HepG2 (cell line): ENCODE results near the gene SCFD1. TPM values are rescaled to one million over a fixed set of nuclear protein-coding genes. Genes with fewer than 3 reads are reported as not detected.

ENCODE experiments used
- ARID2 ChIP-seq: sonication (generic); formaldehyde crosslinking; IDR thresholded peaks from 2 replicates; pipeline ENCODE4 v1.8.1; 2022; ENCODE audit warnings: mild to moderate bottlenecking, missing genetic modification reagents, borderline replicate concordance
- CHCHD3 ChIP-seq: sonication (generic); formaldehyde crosslinking; IDR thresholded peaks from 2 replicates; pipeline ENCODE4 v1.8.0; 2022; ENCODE audit warnings: mild to moderate bottlenecking, missing genetic modification reagents, moderate library complexity
- DR1 ChIP-seq: sonication (generic); formaldehyde crosslinking; IDR thresholded peaks from 2 replicates; pipeline ENCODE4 v1.8.0; 2021; ENCODE audit warnings: mild to moderate bottlenecking, missing genetic modification reagents, inconsistent platforms
- DZIP1 ChIP-seq: sonication (generic); formaldehyde crosslinking; IDR thresholded peaks from 2 replicates; pipeline ENCODE4 v1.5.0; 2020; ENCODE audit warnings: mild to moderate bottlenecking, missing genetic modification reagents
- ETS1 ChIP-seq: sonication (generic); formaldehyde crosslinking; IDR thresholded peaks from 2 replicates; pipeline ENCODE4 v1.4.0; 2020; ENCODE audit warnings: missing genetic modification reagents
- FOXJ3 ChIP-seq: sonication (generic); formaldehyde crosslinking; IDR thresholded peaks from 2 replicates; pipeline ENCODE4 v1.4.0; 2020; ENCODE audit warnings: missing genetic modification reagents, mild to moderate bottlenecking, borderline replicate concordance
- HDAC1 ChIP-seq: sonication (generic); formaldehyde crosslinking; IDR thresholded peaks from 2 replicates; pipeline ENCODE4 v1.5.1; 2020; ENCODE audit warnings: mild to moderate bottlenecking, missing genetic modification reagents
- HOXA3 ChIP-seq: sonication (generic); formaldehyde crosslinking; IDR thresholded peaks from 2 replicates; pipeline ENCODE4 v1.5.0; 2020; ENCODE audit warnings: missing genetic modification reagents
- MEIS2 ChIP-seq: sonication (generic); formaldehyde crosslinking; IDR thresholded peaks from 2 replicates; pipeline ENCODE4 v1.9.0; 2021; ENCODE audit warnings: mild to moderate bottlenecking, missing genetic modification reagents
- SIX1 ChIP-seq: sonication (generic); formaldehyde crosslinking; IDR thresholded peaks from 2 replicates; pipeline ENCODE4 v1.4.0; 2020; ENCODE audit warnings: missing genetic modification reagents, borderline replicate concordance
- SKI ChIP-seq: fragments of 450-650 bp; IDR thresholded peaks from one replicate; pipeline ENCODE4 v1.6.1; 2018; ENCODE audit warnings: mild to moderate bottlenecking; ENCODE audit not compliant: partially characterized antibody
- TBX3 ChIP-seq: fragments of 450-650 bp; IDR thresholded peaks from 2 replicates; pipeline ENCODE4 v1.6.1; 2017; ENCODE audit warnings: antibody characterized with exemption, mild to moderate bottlenecking, inconsistent platforms, borderline replicate concordance
- XRCC5 ChIP-seq: fragments of 200-400 bp; formaldehyde crosslinking; optimal IDR thresholded peaks from 2 replicates; pipeline ENCODE3; 2017; ENCODE audit warnings: mild to moderate bottlenecking, low read length
- ZBTB7A ChIP-seq: sonication (generic); formaldehyde crosslinking; IDR thresholded peaks from 2 replicates; pipeline ENCODE4 v1.8.0; 2022; ENCODE audit warnings: mild to moderate bottlenecking, missing genetic modification reagents
- ZNF224 ChIP-seq: sonication (generic); formaldehyde crosslinking; IDR thresholded peaks from 2 replicates; pipeline ENCODE4 v1.5.0; 2020; ENCODE audit warnings: mild to moderate bottlenecking, missing genetic modification reagents
- ZNF225 ChIP-seq: sonication (generic); formaldehyde crosslinking; IDR thresholded peaks from 2 replicates; pipeline ENCODE4 v1.4.0; 2020; ENCODE audit warnings: mild to moderate bottlenecking, missing genetic modification reagents
- ZNF33A ChIP-seq: sonication (generic); formaldehyde crosslinking; IDR thresholded peaks from 2 replicates; pipeline ENCODE4 v1.5.1; 2020; ENCODE audit warnings: missing genetic modification reagents, mild to moderate bottlenecking, moderate library complexity, borderline replicate concordance
- ZNF446 ChIP-seq: sonication (generic); formaldehyde crosslinking; IDR thresholded peaks from 2 replicates; pipeline ENCODE4 v1.5.0; 2020; ENCODE audit warnings: mild to moderate bottlenecking, missing genetic modification reagents
- ZNF484 ChIP-seq: sonication (generic); formaldehyde crosslinking; IDR thresholded peaks from 2 replicates; pipeline ENCODE4 v1.5.1; 2020; ENCODE audit warnings: mild to moderate bottlenecking, low read depth, missing genetic modification reagents, borderline replicate concordance
- ZNF512B ChIP-seq: sonication (generic); formaldehyde crosslinking; IDR thresholded peaks from 2 replicates; pipeline ENCODE4 v1.5.1; 2020; ENCODE audit warnings: missing genetic modification reagents, mild to moderate bottlenecking, borderline replicate concordance
- ZNF639 ChIP-seq: conservative IDR thresholded peaks from 2 replicates; pipeline ENCODE4 v1.6.1; 2018; ENCODE audit warnings: missing genetic modification reagents
- ZNF737 ChIP-seq: sonication (generic); formaldehyde crosslinking; IDR thresholded peaks from 2 replicates; pipeline ENCODE4 v1.5.0; 2020; ENCODE audit warnings: missing genetic modification reagents, mild to moderate bottlenecking, borderline replicate concordance
- ZNF749 ChIP-seq: sonication (generic); formaldehyde crosslinking; IDR thresholded peaks from 2 replicates; pipeline ENCODE4 v1.8.0; 2022; ENCODE audit warnings: mild to moderate bottlenecking, missing genetic modification reagents, moderate library complexity, borderline replicate concordance
- polyA plus RNA-seq, 8 experiments: library from polyadenylated mRNA; depleted of rRNA in 3 of 8; stranded (reverse) in 7 of 8; unstranded in 1 of 8; fragments of >200 nt; fragmentation: Illumina TruSeq in 4 of 8; extraction: Trizol in 4 of 8; gene quantifications; 2 replicates each; pipeline versions ENCODE4 v1.2.1 to v1.2.3, GENCODE V29; 2011 to 2016; ENCODE audit warnings: low read depth in 4 of 8, missing spikeins in 1 of 8, mixed read lengths in 1 of 8; ENCODE audit not compliant: insufficient read depth in 1 of 8
- total RNA-seq, 5 experiments: library from RNA; depleted of rRNA; stranded (reverse); fragments of >200 nt; fragmentation: Illumina TruSeq; extraction: Trizol; gene quantifications; 2 replicates each; pipeline ENCODE4 v1.2.3, GENCODE V29; 2016; ENCODE audit warnings: low read depth in 1 of 5

The SCFD1 gene
- total and polyA plus RNA-seq, 2 of the 13 experiments (the other 11 are each of a cell fraction or from before 2014, with no cell fraction given), result 235 to 256 TPM

- TF ChIP-seq DZIP1 (CRISPR knock-in tag), result no peak
- no peak for TF ChIP-seq ZNF224 (CRISPR knock-in tag)
- TF ChIP-seq SKI, result no peak
- TF ChIP-seq ZNF484 (CRISPR knock-in tag), result no peak
- TF ChIP-seq ZBTB7A (CRISPR knock-in tag), result no peak
- TF ChIP-seq SIX1, result no peak
- no peak for TF ChIP-seq ZNF225 (CRISPR knock-in tag)
- no peak for TF ChIP-seq ETS1 (CRISPR knock-in tag)
- peak; percentile 12; the same call in 1 of the 2 replicates for TF ChIP-seq MEIS2 (CRISPR knock-in tag)
- no peak for TF ChIP-seq XRCC5
- no peak for TF ChIP-seq ZNF446
- TF ChIP-seq HOXA3 (CRISPR knock-in tag), result peak; percentile 38; the same call in 1 of the 2 replicates
- TF ChIP-seq FOXJ3 (CRISPR knock-in tag), result no peak
- no peak for TF ChIP-seq TBX3
- TF ChIP-seq ZNF737 (CRISPR knock-in tag), result no peak
- TF ChIP-seq ZNF749 (CRISPR knock-in tag), result no peak; the same call in 1 of the 2 replicates
- peak; percentile 73; the same call in 1 of the 2 replicates for TF ChIP-seq ZNF33A
- TF ChIP-seq ZNF512B, result 0 out of 2 replicates have a peak, but pooled peaks have one; percentile 81
- no peak for TF ChIP-seq ZNF639 (CRISPR knock-in tag)
- no peak for TF ChIP-seq DR1
- no peak for TF ChIP-seq ARID2 (CRISPR knock-in tag)
- TF ChIP-seq CHCHD3 (CRISPR knock-in tag), result no peak
- TF ChIP-seq HDAC1, result no peak
These were observed 672 bp upstream of the SCFD1 start (continued) for GRCh38 chr14:30621354-30621939.
